BJ (cell line): ENCODE results near the gene CFHR2. TPM values are rescaled to one million over a fixed set of nuclear protein-coding genes. Genes with fewer than 3 reads are reported as not detected.
"Not testable (repeated sequence)": the region's sequence is repeated elsewhere in the genome, so short reads cannot be mapped to it uniquely, and the experiment has no call there.

ENCODE experiments used
- CTCF ChIA-PET: fragments of 350-600 bp; formaldehyde crosslinking; extraction: SDS; loops from one replicate; lab custom pipeline; 2021; ENCODE audit warnings: antibody characterized with exemption, inconsistent platforms; lab: Yijun Ruan, JAX
- POLR2A ChIA-PET: fragments of 300-600 bp; sonication (Branson Sonifier 250); formaldehyde crosslinking; extraction: SDS; loops from one replicate; lab custom pipeline; 2021; ENCODE audit warnings: antibody characterized with exemption; lab: Charles Lee
- DNase-seq: peaks from one replicate; pipeline ENCODE4 v3.0.0-alpha.2; 2011; ENCODE audit warnings: low read depth
- H3K27me3 ChIP-seq: 2 replicates; pipeline ENCODE4 v1.6.0; 2011; ENCODE audit warnings: low read length; ENCODE audit not compliant: control insufficient read depth, insufficient read depth
- H3K36me3 ChIP-seq: 2 replicates; pipeline ENCODE4 v1.5.1; 2011; ENCODE audit warnings: low read length; ENCODE audit not compliant: control insufficient read depth, insufficient read depth
- H3K4me3 ChIP-seq: 2 replicates; pipeline ENCODE4 v1.5.1; 2011; ENCODE audit warnings: low read depth, mild to moderate bottlenecking, control low read depth, low read length
- polyA plus RNA-seq: library from polyadenylated mRNA; depleted of rRNA; stranded (reverse); fragments of >200 nt; gene quantifications from 2 replicates; pipeline ENCODE4 v1.2.3, GENCODE V29; 2011
- TF ChIP-seq, protein P1 (sequence below): IDR thresholded peaks from 2 replicates; pipeline ENCODE4 v1.5.1; 2011; ENCODE audit warnings: low read depth, mild to moderate bottlenecking, control low read depth, inconsistent platforms, low read length, moderate library complexity; ENCODE audit not compliant: insufficient read depth

CFHR2 gene
- polyA plus RNA-seq, 1 experiment, result not detected

DNA sequence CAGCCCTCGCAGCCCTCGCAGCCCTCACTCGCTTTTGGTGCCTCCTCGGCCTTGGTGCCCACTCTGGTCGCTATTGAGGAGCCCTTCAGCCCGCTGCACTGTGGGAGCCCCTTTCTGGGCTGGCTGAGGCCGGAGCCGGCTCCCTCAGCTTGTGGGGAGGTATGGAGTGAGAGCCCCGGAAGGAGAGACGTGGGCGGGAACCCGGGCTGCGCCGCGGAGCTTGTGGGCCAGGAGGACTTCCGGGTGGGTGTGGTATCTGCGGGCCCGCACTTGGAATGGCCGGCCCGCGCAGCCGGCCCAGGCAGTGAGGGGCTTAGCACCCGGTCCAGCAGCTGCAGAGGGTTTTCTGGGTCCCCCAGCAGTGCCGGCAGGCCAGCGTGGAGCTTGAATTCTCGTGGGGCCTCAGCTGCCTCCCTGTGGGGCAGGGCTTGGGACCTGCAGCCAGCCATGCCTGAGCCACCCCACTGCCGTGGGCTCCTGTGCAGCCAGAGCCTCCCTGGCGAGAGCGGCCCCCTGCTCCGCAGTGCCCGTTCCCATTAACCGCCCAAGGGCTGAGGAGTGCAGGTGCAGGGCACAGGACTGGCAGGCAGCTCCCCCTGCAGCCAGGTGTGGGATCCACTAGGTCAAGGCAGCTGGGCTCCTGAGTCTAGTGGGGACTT, 9.9 kb upstream of the CFHR2 start:
- TF ChIP-seq, protein P1, sequence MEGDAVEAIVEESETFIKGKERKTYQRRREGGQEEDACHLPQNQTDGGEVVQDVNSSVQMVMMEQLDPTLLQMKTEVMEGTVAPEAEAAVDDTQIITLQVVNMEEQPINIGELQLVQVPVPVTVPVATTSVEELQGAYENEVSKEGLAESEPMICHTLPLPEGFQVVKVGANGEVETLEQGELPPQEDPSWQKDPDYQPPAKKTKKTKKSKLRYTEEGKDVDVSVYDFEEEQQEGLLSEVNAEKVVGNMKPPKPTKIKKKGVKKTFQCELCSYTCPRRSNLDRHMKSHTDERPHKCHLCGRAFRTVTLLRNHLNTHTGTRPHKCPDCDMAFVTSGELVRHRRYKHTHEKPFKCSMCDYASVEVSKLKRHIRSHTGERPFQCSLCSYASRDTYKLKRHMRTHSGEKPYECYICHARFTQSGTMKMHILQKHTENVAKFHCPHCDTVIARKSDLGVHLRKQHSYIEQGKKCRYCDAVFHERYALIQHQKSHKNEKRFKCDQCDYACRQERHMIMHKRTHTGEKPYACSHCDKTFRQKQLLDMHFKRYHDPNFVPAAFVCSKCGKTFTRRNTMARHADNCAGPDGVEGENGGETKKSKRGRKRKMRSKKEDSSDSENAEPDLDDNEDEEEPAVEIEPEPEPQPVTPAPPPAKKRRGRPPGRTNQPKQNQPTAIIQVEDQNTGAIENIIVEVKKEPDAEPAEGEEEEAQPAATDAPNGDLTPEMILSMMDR, result no peak
- POLR2A ChIA-PET, result no interaction called here
- Histone ChIP-seq H3K36me3 (no peaks in the 10 kb centered on the region), H3K27me3 (no peaks in the 10 kb centered on the region), H3K4me3 (no peak overlapping the region)
- CTCF ChIA-PET, result no interaction called here
- DNase-seq, result no peak

DNA sequence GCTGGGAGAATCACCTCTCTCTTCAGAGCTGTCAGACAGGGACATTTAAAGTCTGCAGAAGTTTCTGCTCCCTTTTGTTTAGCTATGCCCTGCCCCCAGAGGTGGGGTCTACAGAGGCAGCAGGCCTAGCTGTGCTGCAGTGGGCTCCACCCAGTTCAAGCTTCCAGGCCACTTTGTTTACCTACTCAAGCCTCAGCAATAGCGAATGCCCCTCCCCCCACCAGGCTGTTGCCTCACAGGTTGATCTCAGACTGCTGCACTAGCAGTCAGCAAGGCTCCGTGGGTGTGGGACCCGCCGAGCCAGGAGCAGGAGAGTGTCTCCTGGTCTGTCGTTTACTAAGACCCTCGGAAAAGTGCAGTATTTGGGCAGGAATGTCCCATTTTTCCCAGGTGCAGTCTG, 2.1 kb upstream of the CFHR2 start:
- H3K36me3 ChIP-seq, H3K4me3 ChIP-seq, H3K27me3 ChIP-seq, DNase-seq, POLR2A ChIA-PET: not testable (repeated sequence)
- CTCF ChIA-PET, result interaction anchor here (1.2 kb wide), 1 partner anchor 12 kb away, joined by 4 read pairs; no protein-coding TSS in a partner anchor

DNA sequence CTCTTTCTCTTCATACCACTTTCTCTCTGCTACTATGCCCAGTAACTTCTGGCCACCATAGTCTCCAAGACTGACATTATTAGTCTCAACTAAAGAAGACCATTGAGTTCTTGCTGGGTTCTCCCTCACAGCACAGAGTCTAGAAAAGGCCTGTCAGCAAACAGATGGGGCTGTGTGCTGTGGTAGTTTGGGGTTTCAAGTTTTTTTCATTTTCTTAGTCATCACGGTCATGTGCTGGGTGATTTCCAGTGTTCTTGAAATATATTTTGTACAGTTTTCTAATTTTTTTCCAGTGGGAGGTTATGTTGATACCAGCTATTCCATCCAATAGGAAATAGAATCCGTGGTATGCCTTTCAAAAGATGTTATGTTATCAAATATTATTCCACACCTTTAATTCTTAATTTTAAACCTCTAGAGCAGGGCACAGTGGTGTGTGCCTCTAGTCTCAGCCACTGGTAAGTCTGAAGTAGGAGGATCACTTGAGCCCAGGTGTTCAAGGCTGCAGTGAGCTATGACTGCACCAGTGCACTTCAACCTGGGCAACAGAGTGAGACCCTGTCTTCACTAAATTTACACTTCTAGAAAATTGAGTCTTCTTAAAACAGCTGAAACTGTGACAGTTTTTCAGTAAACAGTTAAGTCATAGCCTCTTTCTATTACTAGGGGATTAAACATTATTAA, 8.3 kb downstream of the CFHR2 start:
- TF ChIP-seq, protein P1, result no peak
- Histone ChIP-seq H3K36me3 (no peaks in the 10 kb centered on the region), H3K27me3 (no peaks in the 10 kb centered on the region), H3K4me3 (no peak overlapping the region)
- ChIA-PET POLR2A (no interaction called here), CTCF (interaction anchor here (0.6 to 1.8 kb wide), 2 partner anchors 11 to 21 kb away, joined by 3 to 4 read pairs; no protein-coding TSS in a partner anchor)
- no peak for DNase-seq

- ChIA-PET POLR2A (no interaction called here), CTCF (no interaction called here)
- Histone ChIP-seq H3K36me3 (no peaks in the 10 kb centered on the region), H3K4me3 (no peak overlapping the region), H3K27me3 (no peaks in the 10 kb centered on the region)
- no peak for DNase-seq
- TF ChIP-seq, protein P1, result no peak
These were observed 11.2 kb downstream of the CFHR2 start for GRCh38 chr1:196954778-196955177.

DNA sequence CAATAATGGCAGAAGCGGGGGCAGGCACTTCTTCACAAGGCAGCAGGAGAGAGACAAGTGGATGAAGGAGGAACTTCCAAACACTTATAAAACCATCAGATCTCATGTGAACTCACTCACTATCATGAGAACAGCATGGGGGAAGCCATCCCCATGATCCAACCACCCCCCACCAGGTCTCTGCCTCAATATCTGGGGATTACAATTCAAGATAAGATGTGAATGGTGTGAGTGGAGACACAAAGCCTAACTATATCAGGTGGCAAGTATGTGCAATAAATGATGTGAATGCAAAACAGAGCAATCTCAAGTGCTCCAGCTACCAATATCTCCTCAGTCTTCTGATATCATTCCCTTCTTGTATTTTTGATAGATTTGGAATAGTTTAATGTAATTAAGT, 12.4 kb downstream of the CFHR2 start:
- Histone ChIP-seq H3K27me3 (no peaks in the 10 kb centered on the region), H3K36me3 (no peaks in the 10 kb centered on the region), H3K4me3 (no peak overlapping the region)
- TF ChIP-seq, protein P1, result no peak
- ChIA-PET CTCF (no interaction called here), POLR2A (no interaction called here)
- DNase-seq, result no peak
